ENCODE results near the gene SH3TC2.
"Not testable (repeated sequence)": the region's sequence is repeated elsewhere in the genome, so short reads cannot be mapped to it uniquely, and the experiment has no call there.

The SH3TC2 gene

DNA sequence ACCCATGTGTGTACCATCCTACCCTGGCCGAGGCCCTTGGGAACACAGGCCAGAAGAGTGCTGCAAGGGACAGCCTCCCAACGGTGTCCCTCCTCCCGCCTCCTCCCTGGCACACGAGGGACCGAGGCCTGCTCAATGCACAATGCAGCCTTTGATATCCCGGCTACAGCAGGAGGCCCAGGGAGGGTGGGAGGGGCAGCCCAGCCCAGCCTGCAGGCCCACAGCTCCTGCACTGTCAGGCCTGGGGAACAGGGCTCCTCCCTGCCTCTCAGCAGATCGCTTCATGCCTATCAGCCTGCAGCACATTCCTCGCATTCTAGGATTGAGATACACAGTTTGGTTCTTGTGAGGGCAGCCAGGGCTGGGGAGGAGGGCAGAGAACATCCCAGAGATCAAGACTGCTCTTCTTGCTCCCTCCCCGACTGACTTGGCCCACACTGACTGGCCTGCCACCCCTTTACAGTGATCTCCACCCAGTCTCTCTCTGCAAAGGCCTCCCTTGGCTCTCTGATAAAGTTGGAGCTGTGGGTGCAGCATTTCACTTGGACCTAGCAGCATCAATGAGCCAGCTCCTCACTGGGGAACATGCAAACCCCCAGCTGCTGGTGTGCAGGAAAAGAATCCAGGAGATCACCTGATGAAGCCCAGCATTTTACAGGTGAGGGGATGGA is at the start of gene SH3TC2:
SH3TC2 (minus strand) TSS at position 46 of the 671 bp plus-strand sequence; CDS start at position 6, 40 bp downstream.
- DNase-seq: no peak

DNA sequence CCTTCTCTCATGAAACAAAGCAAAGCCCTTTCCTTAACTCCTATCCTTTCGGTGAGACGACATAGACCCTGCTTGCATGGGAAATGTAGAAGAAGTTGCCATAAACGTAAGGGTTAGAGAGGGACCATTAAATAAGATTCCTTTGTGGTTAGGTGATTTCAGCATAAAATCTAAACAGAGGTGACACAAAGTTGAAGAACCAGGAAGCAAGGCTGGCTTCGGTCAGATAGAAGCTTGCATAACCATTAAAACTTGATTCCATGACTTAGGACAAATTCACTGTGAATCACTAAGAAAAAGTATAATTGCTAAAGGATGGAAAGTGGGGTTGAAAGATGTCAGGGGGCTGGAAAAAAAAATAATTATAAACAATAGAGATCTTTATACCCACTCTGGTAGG is 47.5 kb upstream of the SH3TC2 start:
- DNase-seq: no peak

DNA sequence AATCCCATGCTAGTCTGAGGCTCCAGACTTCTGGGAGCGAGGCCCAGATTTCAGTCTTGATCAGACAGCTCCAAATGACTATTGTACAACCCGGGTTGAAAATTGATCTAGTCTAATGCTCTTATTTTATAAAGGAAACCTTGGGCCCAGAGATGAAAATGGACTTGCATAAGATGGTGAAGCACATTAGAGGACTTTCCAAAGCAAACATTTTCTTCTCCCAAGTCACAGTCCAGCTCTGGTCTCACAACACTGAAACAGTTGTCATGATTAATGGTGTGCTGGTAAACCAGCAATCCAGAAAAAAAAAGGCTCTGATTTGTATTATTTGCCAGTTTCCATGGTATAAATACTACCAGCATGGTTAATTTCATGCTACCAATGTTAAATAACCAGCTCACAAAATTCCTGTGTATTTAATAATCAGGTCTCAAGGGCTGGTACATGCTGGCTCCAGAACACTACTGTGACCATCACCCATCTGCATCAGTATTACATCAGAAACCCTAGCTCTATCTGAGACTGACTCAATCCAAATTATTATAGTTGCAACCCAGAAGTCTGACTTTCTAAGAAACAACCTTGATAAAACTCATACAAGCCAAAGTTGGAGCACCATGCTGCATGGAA is 45.9 kb upstream of the SH3TC2 start:
- DNase-seq: no peak

DNA sequence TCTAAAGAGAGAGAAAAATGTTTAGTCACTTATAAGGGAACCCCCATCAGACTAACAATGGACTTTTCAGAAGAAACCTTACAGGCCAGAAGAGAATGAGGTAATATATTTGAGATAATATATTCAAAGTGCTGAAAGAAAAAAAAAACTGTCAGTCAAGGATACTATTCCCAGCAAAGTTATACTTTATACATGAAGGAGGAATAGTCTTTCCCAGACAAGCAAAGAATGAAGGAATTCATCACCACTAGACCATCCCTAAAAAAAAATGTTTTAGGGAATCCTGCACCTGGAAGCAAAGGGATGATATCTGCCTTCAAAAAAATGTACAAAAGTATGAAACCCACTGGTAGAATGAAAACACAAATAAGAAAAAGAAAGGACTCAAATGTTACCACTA is 37.5 kb upstream of the SH3TC2 start:
- DNase-seq: no peak

DNA sequence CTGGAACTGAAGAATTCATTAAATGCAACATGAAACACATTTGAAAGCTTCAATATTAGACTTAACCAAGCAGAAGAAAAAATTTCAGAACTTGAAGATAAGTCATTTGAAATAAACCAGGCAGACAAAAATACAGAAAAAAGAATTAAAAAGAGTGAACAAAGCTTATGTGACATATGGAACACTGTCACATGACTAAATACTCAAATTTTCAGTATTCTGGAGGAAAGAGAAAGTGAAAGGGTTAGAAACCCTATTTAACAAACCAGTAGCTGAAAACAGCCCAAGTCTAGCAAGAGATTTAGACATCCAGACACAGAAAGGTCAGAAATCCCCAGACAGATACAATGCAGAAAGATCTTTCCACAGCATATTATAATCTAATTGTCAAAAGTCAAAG is 37.1 kb upstream of the SH3TC2 start:
- no peak for DNase-seq

DNA sequence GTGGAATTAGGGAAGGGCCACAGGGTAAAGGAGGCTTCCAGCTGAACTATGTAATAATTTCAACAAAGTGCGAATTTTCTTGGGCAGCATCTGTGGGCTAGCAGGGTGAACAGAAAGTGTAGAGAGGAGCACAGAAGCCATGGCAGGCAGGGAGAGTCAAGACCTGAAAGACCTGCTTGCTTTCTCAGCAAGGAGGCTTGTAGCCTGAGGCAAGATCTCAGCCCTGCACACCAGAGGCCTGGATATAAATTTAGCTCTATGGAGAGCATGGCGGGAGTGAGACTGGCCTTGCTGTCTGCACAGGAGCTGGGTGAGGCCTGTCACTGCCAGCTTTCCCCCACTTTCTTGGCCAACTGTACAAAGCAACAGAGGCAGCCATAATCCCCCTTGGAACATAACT is 32.1 kb upstream of the SH3TC2 start:
- DNase-seq: no peak

DNA sequence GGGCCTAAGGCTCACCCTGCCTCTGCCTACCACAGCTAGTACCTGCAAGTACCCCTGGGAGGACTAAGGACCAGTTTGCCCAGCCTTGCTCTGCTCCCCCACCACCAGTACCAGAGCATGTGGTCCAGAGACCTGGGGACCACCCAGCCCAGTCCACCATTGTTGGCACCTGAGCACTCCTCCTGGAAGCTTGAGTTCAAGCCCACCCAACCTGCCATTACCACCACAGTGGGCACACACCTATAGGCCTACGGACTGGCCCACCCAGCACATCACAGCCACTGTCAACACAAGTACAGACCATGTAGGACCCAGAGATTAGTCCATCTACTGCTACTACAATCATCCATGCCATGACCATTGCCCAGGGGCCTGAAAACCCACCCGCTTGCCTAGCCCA is 30.8 kb upstream of the SH3TC2 start:
- DNase-seq: no peak

DNA sequence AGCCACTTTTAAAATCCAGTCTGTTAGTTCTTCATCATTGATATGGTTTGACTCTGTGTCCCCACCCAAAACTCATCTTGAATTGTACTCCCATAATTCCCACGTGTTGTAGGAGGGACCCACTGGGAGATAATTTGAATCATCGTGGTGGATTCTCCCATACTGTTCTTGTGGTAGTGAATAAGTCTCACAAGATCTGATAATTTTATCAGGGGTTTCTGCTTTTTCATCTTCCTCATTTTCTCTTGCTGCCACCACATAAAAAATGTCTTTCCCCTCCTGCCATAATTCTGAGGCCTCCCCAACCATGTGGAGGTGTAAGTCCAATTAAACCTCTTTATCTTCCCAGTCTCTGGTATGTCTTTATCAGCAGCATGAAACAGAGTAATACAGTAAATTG is 26.9 kb upstream of the SH3TC2 start:
- no peak for DNase-seq

DNA sequence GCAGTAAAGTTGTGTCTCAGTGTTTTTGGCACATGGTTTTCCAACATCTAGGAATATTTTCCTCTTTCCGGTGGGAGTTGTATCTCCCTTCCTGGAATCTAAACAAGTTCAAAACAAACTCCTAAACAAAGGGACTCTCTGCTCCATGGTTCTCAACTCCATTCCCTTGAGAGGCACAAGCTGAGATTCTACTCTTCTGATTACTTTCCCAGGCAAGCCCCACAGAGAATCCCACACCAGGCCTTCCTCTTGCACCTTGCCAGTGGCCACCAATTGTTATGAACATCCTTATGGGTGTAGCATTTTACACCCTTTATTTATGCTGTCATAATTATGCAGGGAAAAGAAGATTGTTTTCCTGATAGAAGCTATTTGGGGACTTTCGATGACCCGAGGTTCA is 25.8 kb upstream of the SH3TC2 start:
- DNase-seq: no peak

DNA sequence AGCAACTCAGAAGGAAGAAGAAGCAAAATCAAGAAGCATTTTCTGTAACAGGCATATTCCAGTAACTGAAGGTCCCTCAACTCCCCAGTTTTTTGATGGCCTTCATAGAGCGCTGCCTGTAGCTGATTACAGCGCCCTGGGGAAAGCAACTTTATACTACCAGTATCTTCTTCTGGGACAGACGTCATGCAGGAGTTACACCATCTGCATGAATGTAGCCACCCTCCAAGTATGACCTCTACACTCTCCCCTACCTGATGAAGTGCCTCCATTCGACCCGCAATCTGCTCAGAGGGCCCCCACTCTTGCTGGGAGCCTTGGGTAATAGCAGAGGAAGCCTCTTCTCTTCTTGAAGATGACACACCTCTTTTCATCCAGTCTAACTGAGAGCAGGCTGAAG is 21.0 kb upstream of the SH3TC2 start:
- DNase-seq: no peak

DNA sequence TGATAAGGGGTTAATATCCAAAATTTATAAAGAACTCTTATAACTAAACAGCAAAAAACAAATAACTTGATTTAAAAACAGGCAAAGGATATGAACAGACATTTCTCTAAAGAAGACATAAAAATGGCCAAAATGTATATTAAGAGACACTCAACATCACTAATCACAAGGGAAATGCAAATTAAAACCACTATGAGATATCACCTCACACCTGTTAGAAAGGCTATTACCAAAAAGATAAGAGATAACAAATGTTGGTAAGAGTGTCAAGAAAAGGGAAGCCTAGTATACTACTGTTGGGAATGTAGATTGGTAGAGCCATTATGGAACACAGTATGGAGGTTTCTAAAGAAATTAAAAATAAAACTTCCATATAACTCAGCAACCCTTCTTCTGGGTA is 19.4 kb upstream of the SH3TC2 start:
- DNase-seq: no peak

DNA sequence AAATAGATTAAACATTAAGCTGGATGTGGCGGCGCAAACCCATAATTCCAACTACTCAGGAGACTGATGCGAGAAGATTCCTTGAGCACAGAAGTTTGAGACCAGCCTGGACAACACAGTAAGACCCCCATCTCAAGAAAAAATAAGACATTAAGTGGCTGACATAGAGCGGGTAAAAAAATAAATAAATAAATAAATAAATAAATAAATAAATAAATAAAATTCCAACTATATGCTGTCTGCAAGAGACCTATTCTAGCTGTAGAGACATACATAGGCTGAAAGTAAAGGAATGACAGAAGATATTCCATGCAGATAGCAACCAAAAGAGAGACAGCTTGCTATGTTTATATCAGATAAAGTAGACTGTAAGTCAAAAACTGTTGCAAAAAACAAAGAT is 17.4 kb upstream of the SH3TC2 start:
- no peak for DNase-seq

DNA sequence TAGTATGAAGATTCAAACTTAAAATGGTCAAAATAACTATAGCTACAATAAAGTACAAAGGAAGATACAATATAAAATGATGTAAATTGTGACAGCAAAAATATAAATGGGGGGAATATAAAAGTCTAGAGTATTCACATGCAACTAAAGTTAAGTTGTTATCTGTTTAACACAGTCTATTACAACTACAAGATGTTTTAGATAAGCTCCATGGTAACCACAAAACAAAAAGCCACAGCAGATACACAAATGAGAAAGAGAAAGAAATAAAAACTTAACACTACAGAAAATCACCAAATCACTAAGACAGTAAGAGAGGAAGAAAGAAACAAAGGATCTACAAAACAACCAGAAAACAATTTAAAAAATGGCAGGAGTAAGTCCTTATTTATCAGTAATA is 17.0 kb upstream of the SH3TC2 start:
- DNase-seq: no peak

DNA sequence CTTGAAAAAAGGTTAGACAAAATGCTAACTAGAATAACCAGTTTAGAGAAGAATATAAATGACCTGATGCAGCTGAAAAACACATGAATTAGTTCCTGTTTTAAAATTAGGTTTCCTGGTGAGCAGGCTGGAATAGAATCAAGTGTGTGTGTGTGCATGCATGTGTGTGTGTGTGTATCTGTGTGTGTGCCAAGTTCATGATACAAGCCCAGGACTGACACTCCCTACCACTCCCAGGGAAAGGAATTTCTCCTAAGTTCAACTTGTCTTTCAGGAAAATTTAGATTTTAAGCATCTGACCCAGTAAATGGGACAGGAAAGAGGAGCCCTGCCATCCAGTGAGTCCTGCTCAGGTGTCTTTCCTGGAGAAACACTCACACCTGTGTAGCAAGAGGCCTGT is 11.2 kb upstream of the SH3TC2 start:
- DNase-seq: not testable (repeated sequence)

DNA sequence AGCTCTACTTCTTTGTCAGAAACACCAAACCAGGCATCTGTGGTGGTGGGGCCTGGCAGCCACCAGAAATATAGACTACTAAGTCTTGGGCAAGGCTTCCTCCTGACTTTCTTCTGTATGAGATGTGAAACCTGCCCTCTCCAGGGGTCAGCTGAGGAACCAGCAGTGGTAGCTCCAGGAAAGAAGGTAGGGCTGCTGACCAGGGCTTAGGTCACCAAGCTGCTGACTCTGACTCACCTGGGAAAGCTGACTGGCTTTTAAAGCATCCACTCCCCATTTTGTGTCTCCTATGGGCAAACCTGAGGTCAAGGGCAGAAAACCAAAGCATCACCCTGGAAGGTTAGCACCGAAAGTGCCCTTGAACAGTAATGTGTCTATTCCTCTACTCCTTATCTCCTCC is 10.4 kb upstream of the SH3TC2 start:
- DNase-seq: no peak

DNA sequence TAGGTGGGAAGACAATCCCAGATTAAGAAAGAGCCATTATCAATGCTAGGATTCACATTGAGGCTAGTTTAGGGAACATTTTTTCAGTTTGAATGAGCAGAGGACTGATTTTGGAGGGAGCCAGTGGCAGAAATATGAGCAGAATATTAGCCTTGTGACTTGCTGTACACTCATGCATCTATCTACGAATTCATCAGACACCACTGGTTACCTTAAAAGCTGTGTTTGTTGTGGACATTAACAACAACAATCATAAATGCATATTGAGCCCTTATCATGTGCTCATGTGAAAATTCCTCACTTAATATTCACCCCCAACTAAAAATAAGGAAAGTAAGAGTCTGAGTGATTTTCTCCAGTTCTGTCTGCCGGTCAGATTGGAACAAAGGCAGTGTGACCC is 9.9 kb upstream of the SH3TC2 start:
- no peak for DNase-seq

DNA sequence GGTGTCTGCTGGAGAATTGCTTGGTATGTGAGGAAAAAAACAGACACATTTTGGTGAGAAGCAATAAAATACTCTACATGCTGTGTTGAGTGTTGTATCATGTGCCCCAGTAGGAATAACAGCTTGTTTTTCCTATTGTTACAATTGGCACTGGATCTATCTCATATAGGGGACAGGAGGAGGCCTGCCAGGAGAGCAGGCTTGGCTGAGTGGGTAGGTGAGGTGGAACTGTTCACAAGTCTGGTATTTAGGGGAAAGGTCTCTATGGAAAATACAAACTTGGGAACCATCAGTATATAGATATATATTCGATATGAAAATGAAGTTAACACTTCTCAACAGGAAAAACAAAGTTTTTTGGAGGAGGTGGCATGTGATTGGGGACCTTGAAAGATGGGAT is 9.5 kb upstream of the SH3TC2 start:
- no peak for DNase-seq

DNA sequence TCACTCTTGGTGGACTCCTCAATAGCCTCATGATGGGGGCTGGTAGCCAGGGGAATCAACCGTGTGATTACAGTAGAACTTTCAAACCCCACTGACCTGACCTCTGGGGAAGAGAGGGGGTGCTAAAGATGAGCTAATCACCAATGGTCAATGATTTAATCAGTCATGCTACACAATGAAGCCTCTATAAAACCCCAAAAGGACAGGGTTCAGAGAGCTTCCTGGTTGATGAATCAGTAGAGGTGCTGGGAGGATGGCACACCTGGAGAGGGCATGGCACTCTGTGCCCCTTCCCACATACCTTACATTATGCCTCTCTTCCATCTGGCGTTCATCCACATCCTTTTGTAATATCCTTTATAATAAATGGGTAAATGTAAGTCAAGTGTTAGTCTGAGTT is 8.9 kb upstream of the SH3TC2 start:
- DNase-seq: no peak

DNA sequence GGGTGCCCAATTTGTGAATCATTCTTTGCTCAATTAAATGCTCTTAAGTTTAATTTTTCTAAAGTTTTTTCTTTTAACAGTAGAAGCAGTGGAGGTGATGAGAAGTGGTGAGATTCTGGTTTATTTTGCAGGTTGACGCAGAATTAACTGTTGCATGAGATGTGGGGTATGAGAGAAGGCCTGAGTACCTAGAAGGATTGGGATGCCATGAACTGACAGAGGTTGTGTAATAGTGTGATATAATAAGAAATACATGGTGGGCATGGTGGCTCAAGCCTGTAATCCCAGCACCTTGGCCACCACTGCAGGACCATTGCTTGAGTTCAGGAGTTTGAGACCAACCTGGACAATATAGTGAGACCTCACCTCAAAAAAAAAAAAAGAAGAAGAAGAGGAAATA is 8.4 kb upstream of the SH3TC2 start:
- DNase-seq: no peak

DNA sequence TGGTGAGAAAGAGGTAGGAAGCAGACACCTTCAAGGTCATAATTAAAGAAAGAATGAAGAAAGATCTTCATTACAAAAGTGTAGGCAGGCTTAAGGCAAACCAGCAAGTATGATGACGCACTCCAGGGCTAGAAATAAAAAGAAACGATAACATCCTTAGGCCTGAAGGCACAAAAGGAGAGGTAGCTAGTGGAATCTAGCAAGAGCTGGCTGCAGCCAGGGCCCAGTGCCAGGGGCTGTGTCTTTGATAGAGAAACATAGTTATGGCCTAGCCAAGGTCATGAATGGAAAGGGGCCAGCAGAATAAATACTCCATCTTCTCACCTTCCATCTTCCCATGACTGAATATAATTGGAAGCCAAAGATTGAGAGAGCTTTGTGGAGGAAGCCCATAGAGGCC is 6.8 kb upstream of the SH3TC2 start:
- DNase-seq: no peak

DNA sequence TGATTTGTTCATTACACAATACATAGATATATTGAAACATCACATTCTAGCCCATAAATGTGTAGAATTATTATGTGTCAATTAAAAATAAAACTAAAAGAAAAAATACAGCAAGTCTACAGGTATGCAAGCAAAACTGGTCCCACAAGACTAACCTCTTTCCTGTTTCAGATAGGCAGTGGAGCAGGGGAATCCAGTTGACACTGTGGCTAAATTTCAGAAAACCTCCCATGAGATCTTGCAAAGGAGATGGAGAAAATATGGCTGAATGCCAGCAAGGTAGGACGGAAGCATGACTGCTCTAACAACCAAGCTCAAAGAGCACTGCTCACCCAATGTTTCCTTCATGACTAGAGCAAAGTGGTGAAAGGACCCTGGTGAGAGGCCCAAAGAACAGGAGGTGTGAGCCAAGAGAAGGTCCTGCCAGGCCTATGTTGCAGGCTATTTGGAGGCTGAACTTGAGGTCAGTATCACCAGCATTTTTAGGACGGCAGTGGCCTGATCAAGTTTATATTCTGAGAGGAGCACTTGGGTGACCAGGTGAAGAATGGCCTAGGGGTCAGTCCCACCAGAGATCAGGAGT is 1.1 kb upstream of the SH3TC2 start:
- DNase-seq: no peak

DNA sequence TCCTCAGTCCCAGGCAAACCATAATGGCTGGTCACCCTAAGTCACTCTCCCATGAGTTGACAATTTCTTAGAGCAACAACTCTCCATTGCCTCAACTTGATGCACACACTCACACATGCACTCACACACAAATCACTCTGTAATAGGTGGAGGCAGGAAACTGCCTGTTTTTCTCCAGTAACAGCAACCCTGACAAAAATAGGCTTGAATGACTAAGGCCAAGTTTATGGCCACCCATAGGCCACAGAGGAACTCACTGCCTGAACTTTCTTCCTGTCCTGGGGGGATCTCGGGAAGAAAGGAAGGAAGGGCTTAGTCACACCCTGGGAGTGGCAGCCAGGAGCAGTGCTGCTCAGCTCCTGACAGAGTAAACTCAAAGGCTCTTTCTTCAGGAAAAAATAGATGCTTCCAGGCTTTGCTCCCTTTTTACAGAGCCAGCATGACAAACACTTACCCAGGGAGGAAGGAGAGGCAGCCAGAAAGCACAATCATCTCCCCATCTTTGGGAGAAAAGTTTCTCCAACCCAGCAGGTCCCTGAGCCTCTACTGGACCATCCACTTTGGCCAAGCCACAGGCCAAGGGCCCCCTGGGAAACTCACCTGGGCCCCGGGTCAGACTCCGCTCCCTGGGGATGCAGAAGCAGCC is 368 bp downstream of the SH3TC2 start:
- no peak for DNase-seq

DNA sequence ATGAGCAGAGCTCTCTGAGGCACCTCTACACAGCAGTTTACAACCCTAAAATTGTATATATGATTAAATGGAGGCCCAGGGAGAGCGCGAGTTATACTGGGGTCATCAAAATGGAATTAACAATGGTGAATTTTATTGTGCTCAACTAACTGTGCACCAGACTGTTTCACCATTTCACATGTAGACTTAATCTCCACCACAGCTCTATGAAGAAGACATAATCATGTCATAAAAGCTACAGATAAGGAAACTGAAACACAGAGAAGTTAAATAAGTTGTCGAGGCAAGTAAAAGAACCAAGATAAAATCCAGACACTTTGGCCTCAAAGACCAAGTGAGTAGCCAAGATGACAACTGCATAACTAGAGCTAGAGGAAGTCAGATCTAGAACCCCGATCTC is 1.5 kb downstream of the SH3TC2 start:
- no peak for DNase-seq

DNA sequence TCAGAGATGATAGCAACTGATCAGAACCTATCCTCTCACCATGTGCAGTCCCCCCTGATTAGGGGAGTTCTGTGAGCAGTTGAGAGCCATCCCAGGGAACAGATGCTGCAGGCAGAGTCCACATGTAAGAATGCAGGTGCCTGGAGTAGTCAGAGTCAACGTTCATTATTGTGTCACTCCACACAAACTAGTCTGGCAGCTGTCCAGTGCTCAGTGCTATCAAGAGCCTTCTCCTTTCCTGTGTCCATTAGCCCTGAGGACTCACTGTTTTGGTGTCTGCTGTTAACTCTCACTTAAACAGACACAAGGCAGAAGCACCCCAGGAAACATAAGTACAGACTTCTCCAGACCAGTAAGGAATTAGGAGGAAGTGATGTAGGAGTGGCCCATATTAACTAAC is 2.5 kb downstream of the SH3TC2 start:
- no peak for DNase-seq

Data from activated CD4-positive, alpha-beta T cell treated with anti-CD3 and anti-CD28 coated beads for 4 hours (primary cell).